ENCODE data around the gene TBC1D16.

The TBC1D16 gene

DNA sequence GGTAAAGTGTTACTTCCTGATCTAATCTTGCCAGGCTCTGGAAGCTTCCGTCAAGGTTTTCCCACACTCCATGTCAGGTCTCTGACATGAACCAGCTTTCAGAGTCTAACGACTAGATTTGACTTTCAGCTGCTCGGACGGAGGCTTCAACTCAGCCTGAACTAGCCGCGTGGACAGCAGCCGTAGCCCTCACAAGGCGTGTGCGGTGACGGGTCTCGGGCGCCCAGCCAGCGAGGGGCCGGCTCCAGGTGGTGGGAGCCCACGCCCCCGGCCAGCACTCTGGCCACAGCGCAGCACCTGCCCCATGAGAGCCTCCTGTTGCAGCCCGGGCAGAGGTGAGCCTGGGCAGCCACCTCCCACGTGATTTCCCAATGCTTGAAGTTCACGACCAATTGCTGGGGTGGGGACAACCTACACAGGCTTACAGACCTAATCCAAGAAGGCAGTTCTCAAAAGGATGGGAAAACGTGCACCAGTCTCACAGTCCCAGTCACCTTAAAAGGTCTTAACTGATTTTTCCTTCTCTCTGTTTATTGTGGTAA lies 45.5 kb downstream of the TBC1D16 start:
- TF ChIP-seq TAF1 (IDR thresholded peaks at IDR 0.05; ENCODE audit: low read depth, low read length) (no peak), POLR2A (IDR thresholded peaks at IDR 0.05; ENCODE audit: low read depth, low read length) (no peak), PAX5 (IDR thresholded peaks at IDR 0.05; ENCODE audit: insufficient read depth, low read length, severe bottlenecking) (no peak)
- DNase-seq (ENCODE audit: insufficient read length, low spot score), result no peak
- no peak for FAIRE-seq

DNA sequence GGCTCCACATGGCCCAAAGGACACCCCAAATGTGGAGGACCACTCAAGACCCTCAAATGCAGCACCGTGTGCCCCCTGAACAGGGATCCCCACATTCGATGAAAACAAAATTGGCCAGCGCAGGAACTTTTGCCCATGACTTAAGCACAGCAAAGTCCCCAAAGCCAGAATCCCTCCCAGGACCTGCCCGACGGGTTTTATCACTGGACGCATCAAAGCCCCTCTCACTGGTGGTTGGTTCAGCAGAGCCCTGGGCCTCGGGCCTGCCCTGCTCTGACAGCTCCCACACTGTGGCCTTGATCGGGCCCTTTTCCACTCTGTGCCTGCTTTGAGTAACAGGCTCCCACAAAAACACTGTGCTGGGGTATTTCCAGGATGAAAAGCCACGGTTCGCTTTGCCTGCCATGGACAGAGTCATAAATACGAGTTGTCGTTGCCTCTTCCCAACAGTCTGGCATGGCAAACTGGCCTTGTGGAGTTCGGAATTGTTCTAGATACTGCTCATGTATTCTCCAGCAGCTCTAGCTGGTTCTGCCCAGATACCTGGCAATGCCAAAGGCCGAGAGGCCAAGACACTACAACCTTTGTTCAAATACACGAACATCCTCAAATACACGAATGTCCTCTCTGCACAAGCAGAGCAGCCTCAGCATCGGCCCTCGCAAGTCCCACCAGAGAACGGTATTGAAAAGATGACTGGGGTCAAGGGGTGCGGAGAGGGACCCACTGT lies 46.4 kb downstream of the TBC1D16 start:
- no peak for TF ChIP-seq TAF1 (IDR thresholded peaks at IDR 0.05; ENCODE audit: low read depth, low read length)
- TF ChIP-seq POLR2AphosphoS5 (IDR thresholded peaks at IDR 0.05; ENCODE audit: low read depth, low read length), result no peak
- DNase-seq (ENCODE audit: insufficient read length, low spot score), result no peak
- FAIRE-seq, result no peak

DNA sequence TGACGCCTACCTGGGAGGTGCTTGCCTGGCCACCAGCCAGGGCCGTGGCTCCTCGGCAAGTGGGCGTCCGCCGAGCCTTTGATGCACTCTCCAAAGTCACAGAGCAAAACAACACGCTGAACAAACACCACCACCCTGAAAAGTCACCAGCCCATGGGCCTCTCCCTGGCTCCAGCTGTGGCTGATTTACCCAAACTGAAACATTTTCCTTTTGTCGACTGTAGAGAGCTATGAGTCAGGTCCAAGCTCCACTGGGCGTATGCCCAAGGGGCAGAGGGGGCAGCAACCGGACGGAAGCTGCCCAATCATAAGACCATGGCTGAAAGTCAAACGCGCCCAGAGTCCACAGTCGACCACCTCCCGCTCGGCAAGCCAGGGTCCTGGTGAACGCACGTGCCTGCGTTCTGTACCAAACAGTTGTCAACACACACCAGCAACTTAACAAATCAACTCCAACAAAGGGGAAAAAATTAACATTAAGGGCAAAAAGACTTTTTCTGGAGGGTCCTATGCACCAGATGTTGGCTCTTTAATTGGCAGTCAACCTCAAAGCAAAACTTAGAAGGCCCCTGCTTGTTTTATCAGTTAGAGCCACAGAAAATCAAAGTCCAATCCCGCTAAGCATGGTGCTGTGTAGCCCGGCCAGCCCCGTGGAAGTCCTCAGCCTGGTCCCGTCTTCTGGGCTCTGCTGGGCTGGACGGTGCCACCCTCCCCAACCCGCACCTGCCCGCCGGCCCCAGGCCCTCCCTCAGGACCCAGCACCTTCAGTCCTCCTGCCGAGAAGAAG lies 47.3 kb downstream of the TBC1D16 start:
- TF ChIP-seq PAX5 (IDR thresholded peaks at IDR 0.05; ENCODE audit: insufficient read depth, low read length, severe bottlenecking) (no peak), POLR2AphosphoS5 (IDR thresholded peaks at IDR 0.05; ENCODE audit: low read depth, low read length) (no peak), POU2F2 (IDR thresholded peaks at IDR 0.05; ENCODE audit: low read depth, low read length) (no peak), POLR2A (IDR thresholded peaks at IDR 0.05; ENCODE audit: low read depth, low read length) (no peak), SPI1 (IDR thresholded peaks at IDR 0.05; ENCODE audit: low read depth, low read length) (no peak), TAF1 (IDR thresholded peaks at IDR 0.05; ENCODE audit: low read depth, low read length) (no peak)
- DNase-seq (ENCODE audit: insufficient read length, low spot score) (no peak), FAIRE-seq (no peak)

DNA sequence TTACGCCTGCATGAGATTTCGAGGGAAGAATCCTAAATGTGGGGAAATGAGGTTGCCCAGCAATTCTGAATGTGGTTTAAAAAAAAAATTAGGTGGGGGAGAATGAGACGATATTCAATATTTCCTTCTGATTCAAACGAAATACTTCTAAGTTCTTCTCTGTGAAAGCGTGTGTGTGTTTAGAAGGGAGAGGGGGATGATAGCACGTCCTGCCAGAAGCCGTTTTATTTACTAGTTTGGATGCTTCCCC lies 47.8 kb downstream of the TBC1D16 start:
- no peak for TF ChIP-seq PAX5 (IDR thresholded peaks at IDR 0.05; ENCODE audit: insufficient read depth, low read length, severe bottlenecking)
- no peak for TF ChIP-seq TAF1 (IDR thresholded peaks at IDR 0.05; ENCODE audit: low read depth, low read length)
- no peak for TF ChIP-seq POLR2A (IDR thresholded peaks at IDR 0.05; ENCODE audit: low read depth, low read length)
- no peak for TF ChIP-seq SPI1 (IDR thresholded peaks at IDR 0.05; ENCODE audit: low read depth, low read length)
- no peak for TF ChIP-seq POLR2AphosphoS5 (IDR thresholded peaks at IDR 0.05; ENCODE audit: low read depth, low read length)
- no peak for TF ChIP-seq POU2F2 (IDR thresholded peaks at IDR 0.05; ENCODE audit: low read depth, low read length)
- DNase-seq (ENCODE audit: insufficient read length, low spot score) (no peak), FAIRE-seq (no peak)

DNA sequence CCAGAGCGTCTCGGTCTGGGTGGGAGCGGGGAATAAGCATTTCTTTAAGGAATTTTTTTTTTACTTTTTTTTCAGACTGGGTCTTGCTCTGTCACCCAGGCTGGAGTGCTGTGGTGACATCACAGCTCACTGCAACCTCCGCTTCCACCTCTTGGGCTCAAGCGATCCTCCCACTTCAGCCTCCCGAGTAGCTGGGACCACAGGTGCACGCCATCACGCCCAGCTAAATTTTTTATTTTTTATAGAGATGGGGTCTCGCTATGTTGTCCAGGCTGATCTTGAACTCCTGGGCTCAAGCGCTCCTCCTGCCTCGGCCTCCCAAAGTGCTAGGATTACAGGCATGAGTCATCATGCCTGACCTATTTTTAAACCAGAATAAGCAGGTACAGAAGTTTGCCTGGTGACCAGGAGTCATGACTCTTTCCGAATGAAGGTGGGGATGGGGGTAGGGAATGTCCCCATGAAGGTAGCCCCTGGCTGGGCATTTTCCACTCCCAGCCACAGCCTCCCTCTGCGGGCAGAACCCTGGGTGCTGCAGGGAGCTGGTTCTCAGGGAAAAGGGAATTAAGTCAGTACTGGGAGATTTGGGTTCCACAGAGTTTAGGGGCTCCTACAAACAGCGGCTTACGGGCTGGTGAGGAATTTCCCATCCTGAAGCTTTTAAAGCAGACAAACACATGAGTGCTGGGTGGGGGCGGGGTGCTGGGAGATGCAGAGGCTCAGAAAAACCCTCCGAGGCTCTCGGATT lies 48.3 kb downstream of the TBC1D16 start:
- DNase-seq (ENCODE audit: insufficient read length, low spot score) (no peak), FAIRE-seq (no peak)
- TF ChIP-seq PAX5 (IDR thresholded peaks at IDR 0.05; ENCODE audit: insufficient read depth, low read length, severe bottlenecking) (no peak), POLR2A (IDR thresholded peaks at IDR 0.05; ENCODE audit: low read depth, low read length) (no peak), SPI1 (IDR thresholded peaks at IDR 0.05; ENCODE audit: low read depth, low read length) (no peak), POU2F2 (IDR thresholded peaks at IDR 0.05; ENCODE audit: low read depth, low read length) (no peak), POLR2AphosphoS5 (IDR thresholded peaks at IDR 0.05; ENCODE audit: low read depth, low read length) (no peak), TAF1 (IDR thresholded peaks at IDR 0.05; ENCODE audit: low read depth, low read length) (no peak)

GRCh38 chr17:79986411-79987186 lies 49.1 kb downstream of the TBC1D16 start:
- TF ChIP-seq TAF1 (IDR thresholded peaks at IDR 0.05; ENCODE audit: low read depth, low read length) (no peak), POLR2A (IDR thresholded peaks at IDR 0.05; ENCODE audit: low read depth, low read length) (no peak), POLR2AphosphoS5 (IDR thresholded peaks at IDR 0.05; ENCODE audit: low read depth, low read length) (no peak), SPI1 (IDR thresholded peaks at IDR 0.05; ENCODE audit: low read depth, low read length) (no peak), POU2F2 (IDR thresholded peaks at IDR 0.05; ENCODE audit: low read depth, low read length) (no peak), PAX5 (IDR thresholded peaks at IDR 0.05; ENCODE audit: insufficient read depth, low read length, severe bottlenecking) (no peak)
- FAIRE-seq (no peak), DNase-seq (ENCODE audit: insufficient read length, low spot score) (no peak)

GRCh38 chr17:79985943-79986391 lies 49.7 kb downstream of the TBC1D16 start:
- DNase-seq (ENCODE audit: insufficient read length, low spot score), result no peak
- no peak for TF ChIP-seq POLR2AphosphoS5 (IDR thresholded peaks at IDR 0.05; ENCODE audit: low read depth, low read length)
- no peak for TF ChIP-seq TAF1 (IDR thresholded peaks at IDR 0.05; ENCODE audit: low read depth, low read length)
- TF ChIP-seq POLR2A (IDR thresholded peaks at IDR 0.05; ENCODE audit: low read depth, low read length), result no peak
- TF ChIP-seq PAX5 (IDR thresholded peaks at IDR 0.05; ENCODE audit: insufficient read depth, low read length, severe bottlenecking), result no peak
- TF ChIP-seq POU2F2 (IDR thresholded peaks at IDR 0.05; ENCODE audit: low read depth, low read length), result no peak
- no peak for TF ChIP-seq SPI1 (IDR thresholded peaks at IDR 0.05; ENCODE audit: low read depth, low read length)
- no peak for FAIRE-seq

DNA sequence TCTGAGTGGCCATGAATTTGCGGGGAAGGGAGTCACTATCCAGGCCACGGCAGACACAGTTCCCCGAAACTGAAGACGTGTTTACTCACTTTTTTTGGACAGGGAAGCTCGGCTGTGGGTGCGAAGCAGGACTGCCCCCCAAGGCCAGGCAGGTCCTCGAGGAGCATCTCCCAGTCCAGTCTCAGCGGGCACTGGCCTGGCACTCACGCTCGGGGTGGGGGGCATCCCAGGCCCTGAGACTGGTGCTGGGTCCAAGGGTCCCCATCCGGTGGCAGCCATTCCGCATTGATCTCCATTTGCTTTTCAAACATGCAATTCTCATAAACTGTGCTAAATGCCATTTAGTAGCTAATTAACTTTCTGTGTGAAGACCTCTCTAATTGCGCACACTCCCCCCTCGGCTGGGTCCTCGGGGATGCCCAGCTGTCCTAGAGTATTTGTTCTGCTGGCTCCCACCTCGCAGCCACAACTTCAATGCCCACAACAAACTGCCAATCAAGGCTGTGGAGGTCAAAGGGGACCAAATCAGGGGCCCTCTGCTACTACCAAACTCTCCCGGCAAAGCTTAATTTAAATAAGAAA lies 50.2 kb downstream of the TBC1D16 start:
- no peak for FAIRE-seq
- DNase-seq (ENCODE audit: insufficient read length, low spot score), result no peak
- no peak for TF ChIP-seq POLR2A (IDR thresholded peaks at IDR 0.05; ENCODE audit: low read depth, low read length)
- TF ChIP-seq PAX5 (IDR thresholded peaks at IDR 0.05; ENCODE audit: insufficient read depth, low read length, severe bottlenecking), result no peak
- TF ChIP-seq SPI1 (IDR thresholded peaks at IDR 0.05; ENCODE audit: low read depth, low read length), result no peak
- TF ChIP-seq TAF1 (IDR thresholded peaks at IDR 0.05; ENCODE audit: low read depth, low read length), result no peak
- no peak for TF ChIP-seq POU2F2 (IDR thresholded peaks at IDR 0.05; ENCODE audit: low read depth, low read length)
- no peak for TF ChIP-seq POLR2AphosphoS5 (IDR thresholded peaks at IDR 0.05; ENCODE audit: low read depth, low read length)

Measured in GM12891 (cell line).